GM18526 (cell line): ENCODE data around the gene WDR44.

ENCODE experiments used
- POLR2A ChIP-seq: IDR thresholded peaks from 3 replicates; pipeline ENCODE4 v1.6.1; 2011; ENCODE audit not compliant: insufficient read length; ENCODE audit errors: extremely low read depth

The WDR44 gene, protein sequence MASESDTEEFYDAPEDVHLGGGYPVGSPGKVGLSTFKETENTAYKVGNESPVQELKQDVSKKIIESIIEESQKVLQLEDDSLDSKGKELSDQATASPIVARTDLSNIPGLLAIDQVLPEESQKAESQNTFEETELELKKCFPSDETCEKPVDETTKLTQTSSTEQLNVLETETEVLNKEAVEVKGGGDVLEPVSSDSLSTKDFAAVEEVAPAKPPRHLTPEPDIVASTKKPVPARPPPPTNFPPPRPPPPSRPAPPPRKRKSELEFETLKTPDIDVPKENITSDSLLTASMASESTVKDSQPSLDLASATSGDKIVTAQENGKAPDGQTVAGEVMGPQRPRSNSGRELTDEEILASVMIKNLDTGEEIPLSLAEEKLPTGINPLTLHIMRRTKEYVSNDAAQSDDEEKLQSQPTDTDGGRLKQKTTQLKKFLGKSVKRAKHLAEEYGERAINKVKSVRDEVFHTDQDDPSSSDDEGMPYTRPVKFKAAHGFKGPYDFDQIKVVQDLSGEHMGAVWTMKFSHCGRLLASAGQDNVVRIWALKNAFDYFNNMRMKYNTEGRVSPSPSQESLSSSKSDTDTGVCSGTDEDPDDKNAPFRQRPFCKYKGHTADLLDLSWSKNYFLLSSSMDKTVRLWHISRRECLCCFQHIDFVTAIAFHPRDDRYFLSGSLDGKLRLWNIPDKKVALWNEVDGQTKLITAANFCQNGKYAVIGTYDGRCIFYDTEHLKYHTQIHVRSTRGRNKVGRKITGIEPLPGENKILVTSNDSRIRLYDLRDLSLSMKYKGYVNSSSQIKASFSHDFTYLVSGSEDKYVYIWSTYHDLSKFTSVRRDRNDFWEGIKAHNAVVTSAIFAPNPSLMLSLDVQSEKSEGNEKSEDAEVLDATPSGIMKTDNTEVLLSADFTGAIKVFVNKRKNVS

DNA sequence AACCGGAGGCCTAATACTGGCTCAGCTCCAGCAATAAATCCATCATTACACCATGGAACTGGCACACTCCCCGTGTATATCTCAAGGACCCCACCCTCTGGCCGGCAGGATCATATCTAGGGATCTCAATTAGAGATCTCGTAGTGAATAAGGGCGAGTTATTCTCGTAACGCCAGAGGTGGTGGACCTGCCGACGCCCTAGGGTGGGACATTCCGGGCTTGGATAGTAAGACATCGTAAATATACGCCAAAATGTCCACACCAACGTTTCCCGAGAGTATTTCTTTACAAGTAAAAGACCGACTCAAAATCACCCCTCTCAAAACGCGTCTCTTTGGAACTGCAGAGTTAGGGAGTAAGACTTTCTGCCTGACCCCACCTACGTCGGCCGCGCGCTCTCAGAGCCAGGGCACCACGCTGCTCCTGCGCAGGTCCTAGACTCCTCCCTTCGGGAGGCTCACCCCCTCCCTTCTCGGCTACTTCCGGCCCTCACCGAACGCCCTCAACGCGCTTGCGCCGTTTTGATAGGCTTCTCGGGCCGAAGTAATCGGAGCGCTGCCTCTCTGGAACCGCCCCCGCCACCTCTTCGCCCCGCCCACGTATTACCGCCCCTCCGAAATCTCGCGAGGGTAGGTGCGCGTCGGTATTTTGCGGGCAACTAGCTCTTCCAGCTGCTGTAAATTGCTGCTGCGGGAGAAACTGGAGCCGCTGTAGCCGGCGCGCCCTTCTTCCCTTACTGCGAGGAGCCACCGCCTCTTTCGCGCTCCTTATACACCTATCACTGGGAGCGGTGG, at the start of gene WDR44:
Gene WDR44 (plus strand): TSS at position 643 of the 794 bp plus-strand sequence. CDS start 398 bp downstream, outside the sequence.
- peak; percentile 43 for TF ChIP-seq POLR2A

DNA sequence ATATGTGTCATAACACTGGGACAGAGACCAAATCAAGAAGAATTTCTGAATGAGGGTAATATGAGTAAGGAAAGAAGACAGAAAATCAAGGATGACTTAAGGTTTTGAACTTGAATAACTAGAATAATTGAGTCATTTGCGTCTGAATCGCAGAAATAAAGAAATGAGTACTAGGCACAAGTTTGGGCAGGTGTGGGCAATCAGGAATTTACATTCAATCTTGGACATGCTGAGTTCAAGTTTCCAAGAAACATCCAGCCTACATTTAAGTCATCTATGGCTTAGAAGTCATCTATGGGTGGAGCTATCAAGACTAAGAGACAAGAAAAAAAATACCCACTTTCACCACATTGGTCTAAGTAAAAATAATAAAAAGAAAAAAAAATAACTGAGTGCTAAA, 30.4 kb upstream of the WDR44 start:
- no peak for TF ChIP-seq POLR2A

DNA sequence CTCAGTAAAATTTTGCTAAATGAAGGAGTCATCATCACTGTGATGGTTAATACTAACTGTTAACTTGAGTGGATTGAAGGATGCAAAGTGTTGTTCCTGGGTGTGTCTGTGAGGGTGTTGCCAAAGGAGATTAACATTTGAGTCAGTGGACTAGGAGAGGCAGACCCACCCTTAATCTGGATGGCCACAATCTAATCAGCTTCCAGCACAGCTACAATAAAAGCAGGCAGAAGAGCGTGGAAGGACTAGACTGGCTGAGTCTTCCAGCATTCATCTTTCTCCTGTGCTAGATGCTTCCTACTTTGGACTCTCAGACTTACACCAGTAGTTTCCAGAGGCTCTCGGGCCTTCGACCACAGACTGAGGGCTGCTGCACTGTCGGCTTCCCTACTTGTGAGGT, 21.3 kb upstream of the WDR44 start:
- TF ChIP-seq POLR2A: no peak

DNA sequence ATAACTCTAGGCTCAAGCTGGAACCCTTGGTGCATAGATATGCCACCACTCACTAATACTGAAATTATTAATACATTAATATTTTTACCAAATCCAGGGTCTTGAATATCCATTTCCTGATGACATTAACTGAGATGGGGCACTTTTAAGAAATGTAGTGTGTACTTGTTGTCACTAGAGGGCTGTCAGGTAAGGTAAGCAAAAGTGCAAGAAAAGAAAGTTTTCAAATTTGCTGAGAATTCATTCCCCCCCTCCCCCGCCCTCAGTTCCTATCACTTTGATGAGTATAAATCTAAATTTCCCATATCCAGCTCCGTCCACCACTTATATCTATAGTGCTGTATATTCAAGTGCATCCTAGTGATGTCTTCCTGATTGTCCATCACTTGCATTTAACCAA, 20.5 kb upstream of the WDR44 start:
- TF ChIP-seq POLR2A: no peak

DNA sequence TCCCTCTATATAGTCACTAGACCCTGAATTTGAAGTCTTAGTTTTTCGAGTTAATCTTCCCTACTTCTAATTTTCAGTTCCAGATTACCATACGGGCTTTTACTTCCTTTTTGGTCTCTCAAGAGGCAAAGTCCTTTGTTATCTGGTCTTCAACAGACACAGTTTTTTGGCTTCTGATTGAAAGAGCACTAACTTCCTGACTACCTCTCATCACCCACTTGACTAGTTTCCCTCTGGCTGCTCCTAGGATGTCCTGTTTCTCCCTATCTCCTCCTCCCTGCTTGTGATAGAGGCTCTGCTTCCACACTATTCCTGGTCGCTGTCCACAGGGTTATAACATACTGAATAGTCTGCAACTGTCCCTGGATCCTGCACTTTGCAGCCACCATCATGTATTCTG, 16.7 kb upstream of the WDR44 start:
- no peak for TF ChIP-seq POLR2A

DNA sequence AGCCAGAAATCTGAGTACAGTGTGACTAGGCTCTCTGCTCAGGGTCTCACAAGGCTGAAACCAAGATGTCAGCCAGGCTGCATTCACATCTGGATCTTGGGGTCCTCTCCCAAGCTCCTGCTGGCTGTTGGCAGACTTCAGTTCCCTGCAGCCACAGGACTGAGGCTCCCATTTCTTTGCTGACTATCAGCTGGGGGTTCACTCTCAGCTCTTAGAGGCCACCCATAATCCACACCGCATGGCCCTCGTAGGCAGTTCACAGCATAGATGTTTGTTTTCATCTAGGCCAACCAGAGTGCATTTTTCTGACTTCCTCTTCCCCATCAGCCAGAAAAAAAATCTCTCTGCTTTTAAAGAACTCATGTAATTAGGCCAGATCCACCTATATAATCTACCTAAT, 8.2 kb upstream of the WDR44 start:
- no peak for TF ChIP-seq POLR2A

DNA sequence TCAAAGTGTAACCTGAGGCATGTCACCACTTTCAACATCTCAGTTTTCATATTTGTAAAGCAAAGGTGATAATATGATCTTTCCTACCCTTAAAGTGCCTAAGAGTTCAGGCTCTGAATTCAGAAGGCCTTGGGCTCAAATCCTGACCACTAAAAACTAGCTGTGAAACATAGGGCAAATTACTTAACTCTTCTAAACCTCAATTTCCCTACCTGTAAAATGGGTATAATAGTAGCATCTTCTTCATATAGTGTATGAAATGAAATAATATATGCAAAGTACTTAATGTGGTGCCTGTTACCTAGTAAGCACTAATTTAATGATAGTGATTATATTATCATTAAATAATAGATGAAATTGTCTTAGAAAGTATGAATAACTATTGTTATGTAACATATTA, 7.0 kb upstream of the WDR44 start:
- no peak for TF ChIP-seq POLR2A

DNA sequence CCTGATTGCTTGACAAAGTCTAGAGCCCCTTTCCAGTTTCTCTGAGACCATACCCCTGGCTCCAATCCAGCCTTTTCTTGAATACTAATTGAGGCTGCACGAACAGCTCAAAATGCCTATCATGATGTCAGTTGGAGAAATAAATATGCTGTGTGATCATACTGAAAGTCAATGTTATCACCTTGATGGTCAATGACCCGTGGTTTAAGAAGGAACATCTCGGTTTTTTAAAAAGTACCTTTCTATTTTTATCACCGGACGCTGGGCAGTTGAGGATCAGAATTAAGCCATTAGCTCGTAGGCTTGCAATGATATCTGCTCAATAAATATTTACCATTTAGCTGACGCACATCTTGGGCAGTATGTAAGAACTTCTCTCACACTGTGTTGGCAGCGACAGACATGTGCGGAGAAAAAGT, 852 bp upstream of the WDR44 start:
- no peak for TF ChIP-seq POLR2A

DNA sequence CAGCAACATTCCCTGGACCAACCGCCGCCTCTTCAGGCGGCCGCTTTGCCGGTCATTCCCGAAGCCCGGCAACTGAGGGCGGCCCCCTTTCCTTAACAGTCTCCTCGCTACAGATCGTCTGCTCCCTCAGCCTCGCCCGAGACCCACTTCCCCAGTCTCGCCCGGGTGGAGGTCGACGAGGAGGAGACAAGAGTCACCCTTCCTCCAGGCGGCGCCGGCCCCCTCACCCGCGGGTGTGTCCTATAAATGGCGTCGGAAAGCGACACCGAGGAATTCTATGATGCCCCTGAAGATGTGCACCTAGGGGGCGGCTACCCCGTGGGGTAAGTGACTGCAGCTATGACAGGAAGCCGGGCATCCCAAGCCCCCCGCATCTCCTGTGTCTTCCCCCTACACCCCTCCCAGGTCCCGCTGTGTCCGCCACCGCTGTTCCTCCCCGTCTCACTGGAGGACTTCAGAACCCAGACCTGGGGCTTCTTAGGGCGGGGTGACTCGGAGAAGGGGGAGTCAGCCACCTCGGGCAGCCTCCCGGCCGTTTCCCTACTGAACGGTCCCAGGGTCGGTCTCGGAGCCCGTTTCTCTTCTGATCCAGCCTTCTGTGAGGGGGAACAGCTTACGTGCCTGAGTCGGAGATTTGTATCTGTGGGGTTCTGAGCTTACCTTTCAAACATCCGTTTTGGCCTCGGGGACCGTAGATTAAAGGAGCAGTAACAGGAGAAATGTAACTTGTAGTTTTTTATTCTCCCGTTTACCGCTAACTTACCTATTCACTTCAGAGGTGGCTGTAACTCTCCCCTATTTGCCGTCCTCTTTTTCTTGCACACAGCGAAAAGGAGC, 570 bp downstream of the WDR44 start:
- no peak for TF ChIP-seq POLR2A

DNA sequence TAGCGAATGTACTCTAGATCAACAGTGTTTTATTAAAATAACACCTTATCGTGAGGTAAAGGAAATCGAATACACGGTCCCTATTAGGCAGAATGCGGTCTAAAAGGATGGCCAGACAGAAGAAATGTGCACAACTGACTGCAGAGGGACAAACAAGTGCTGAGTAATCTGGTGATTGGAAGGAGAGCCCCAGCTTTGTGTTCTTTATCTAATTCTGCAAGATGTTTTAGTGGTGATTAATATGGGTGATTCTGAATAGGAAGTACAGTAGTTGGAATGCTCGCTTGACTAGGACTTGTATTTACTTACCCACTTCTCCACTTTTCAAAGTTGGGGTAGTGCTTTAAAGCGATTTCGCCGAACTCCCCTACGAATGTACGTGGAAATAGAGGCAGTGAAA, 1.2 kb downstream of the WDR44 start:
- no peak for TF ChIP-seq POLR2A

DNA sequence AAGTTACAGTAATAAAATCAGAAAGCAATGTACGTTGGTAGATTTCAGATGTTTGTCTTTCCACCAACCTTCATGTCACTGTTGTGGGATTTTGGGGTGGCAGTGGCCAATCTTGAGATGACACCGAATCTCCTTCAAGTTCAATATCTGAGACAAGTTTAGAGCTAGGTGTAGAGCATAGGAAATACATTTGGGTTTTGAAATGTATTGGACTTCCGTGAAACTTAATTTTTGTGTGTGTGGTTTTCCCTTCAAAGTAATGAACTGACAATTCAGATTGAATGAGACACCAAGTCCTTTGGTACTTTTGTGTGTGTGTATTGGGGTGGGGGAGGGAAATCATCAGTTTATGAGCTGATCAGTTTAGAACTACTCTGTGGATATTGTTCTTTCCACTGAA, 1.8 kb downstream of the WDR44 start:
- no peak for TF ChIP-seq POLR2A

DNA sequence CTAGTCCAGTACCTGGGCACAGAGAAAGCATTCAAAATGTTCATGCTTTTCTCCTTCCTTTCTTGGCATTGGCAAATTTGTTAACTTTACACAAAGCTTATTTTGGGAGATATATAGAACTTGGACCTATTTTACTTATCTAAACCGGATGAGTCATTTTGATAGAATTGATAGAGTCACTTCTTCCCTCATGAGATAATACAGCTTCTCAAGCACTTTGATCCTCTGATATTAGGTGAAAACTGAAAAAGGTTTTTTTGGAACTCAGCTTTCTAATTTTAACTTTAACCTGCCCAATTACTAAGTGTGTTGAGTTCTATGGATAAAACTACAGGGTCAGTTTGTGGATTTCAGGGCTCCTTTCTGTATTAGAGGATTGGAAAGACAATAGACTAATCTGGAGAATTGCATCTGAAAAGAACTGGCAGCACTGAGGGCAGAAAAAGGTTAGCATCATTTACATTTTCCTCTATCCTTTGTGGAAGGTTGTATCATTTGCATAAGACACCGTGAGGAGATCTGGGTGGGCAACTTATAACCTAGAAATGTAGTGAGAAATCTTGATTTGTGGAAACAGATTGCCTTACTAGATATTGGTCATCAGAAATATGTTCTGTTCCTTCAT, 2.4 kb downstream of the WDR44 start:
- TF ChIP-seq POLR2A: no peak

DNA sequence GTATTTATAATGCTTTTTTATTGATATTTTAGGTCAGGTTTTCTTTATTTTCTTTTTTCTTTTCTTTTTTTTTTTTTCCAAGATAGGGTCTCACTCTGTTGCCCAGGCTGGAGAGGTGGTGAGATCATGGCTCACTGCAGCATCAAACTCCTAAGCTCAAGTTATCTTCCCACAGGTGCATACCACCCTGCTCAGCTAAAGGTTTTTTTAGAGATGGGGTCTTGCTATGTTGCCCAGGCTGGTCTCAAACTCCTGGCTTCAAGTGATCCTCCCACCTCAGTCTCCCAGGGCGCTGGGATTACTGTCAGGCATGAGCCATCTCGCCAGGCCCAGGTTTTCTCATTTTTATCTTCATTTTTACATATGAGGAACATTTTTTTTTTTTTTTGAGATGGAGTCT, 3.3 kb downstream of the WDR44 start:
- TF ChIP-seq POLR2A: no peak

DNA sequence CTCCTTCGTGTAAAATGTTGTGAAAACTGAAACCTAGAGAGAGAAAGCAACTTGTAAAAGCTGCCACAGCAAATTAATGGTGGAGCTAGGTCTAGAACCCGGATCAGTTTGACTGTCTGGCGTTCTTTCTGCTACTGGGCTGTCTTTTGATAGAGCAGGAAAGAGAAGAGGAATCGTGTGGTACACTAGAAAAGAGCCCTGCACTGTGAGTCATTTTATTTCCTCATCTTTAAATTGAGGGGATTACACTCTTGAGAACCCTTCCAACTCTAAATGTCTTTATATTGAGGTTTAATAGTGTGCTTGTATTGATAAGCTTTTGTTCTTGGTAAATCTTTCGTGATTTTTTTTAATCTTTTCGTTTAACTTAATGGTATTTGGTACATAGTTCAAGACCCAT, 4.3 kb downstream of the WDR44 start:
- TF ChIP-seq POLR2A: no peak

DNA sequence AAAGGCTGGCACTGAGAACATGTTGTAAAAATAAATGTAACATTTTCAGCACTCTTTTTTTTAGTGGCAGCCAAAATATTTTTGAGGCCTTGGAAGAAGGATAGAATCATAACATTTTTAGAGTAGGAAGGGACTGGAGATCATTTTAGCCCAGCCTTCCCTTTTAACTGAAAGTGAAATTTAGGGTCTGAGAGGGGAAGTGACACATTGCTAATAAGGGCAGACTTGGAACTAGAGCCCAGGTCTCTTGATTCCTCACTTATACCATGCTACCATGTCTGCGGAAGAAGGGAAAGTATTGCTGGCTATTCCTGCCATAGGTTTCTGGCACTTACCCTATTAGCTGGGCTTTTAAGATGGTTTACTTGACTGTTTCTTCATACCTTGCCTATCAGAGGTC, 4.8 kb downstream of the WDR44 start:
- no peak for TF ChIP-seq POLR2A

DNA sequence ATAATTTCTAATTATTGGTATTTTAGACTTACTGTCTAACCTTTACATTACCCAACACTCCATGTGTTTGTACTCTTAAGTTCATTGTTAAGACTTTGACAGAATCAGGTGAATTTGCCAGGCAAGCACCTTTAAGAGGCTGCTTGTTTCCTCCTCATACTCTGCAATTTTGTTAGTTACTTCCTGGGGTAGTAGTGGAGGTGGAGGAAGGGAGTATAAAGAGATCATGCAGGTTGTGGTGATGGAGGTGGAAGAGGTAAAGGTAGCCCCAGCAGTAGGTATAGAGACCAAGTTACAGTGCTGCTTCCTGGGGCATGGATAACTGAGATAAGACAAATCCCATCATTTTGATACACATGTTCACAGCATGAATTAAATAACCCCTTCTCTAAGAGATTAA, 6.7 kb downstream of the WDR44 start:
- TF ChIP-seq POLR2A: no peak
